Measurements from ENCODE around the gene MR1. TPM values are rescaled to one million over a fixed set of nuclear protein-coding genes. Genes with fewer than 3 reads are reported as not detected.

Gene MR1
- total RNA-seq, 2 donors from 2014 or later, result 19.6 to 30.0 TPM

- H3K9me3 ChIP-seq, result no peaks in the 10 kb centered on the region
- ATAC-seq (ENCODE audit: insufficient number of reproducible peaks, low FRiP score, low read depth) (peak; percentile 56), DNase-seq (ENCODE audit: low spot score) (no peak)
- no peak for TF ChIP-seq CTCF (IDR thresholded peaks at IDR 0.05)
- H3K36me3 ChIP-seq, result no peaks in the 10 kb centered on the region
- H3K27ac ChIP-seq, result peak overlapping the region; percentile 55 to 57
- peaks cover 43 to 79% of the 10 kb centered on the region in 2 donors for H3K4me1 ChIP-seq (ENCODE audit: control insufficient read depth in 1 of 2, low read depth in 2 of 2)
- H3K27me3 ChIP-seq (replicated peaks; ENCODE audit: insufficient read depth), result no peaks in the 10 kb centered on the region
- H3K4me3 ChIP-seq, result peak overlapping the region; percentile 13
These were observed 60.8 kb downstream of the MR1 start for GRCh38 chr1:181094416-181095212.

- no peak overlapping the region for H3K4me3 ChIP-seq
- H3K4me1 ChIP-seq (ENCODE audit: control insufficient read depth in 1 of 2, low read depth in 2 of 2), result peaks cover 43 to 86% of the 10 kb centered on the region in 2 donors
- no peak for TF ChIP-seq CTCF (IDR thresholded peaks at IDR 0.05)
- H3K27ac ChIP-seq, result peak overlapping the region; percentile 57 to 61
- H3K27me3 ChIP-seq (replicated peaks; ENCODE audit: insufficient read depth), result no peaks in the 10 kb centered on the region
- H3K9me3 ChIP-seq, result no peaks in the 10 kb centered on the region
- DNase-seq (ENCODE audit: low spot score), result no peak
- H3K36me3 ChIP-seq, result no peaks in the 10 kb centered on the region
- no peak for ATAC-seq (ENCODE audit: insufficient number of reproducible peaks, low FRiP score, low read depth)
These were observed 61.5 kb downstream of the MR1 start for GRCh38 chr1:181095260-181095659.

- Histone ChIP-seq H3K36me3 (no peaks in the 10 kb centered on the region), H3K27ac (peak overlapping the region; percentile 57 to 61), H3K9me3 (no peaks in the 10 kb centered on the region), H3K4me3 (no peak overlapping the region), H3K27me3 (replicated peaks; ENCODE audit: insufficient read depth) (no peaks in the 10 kb centered on the region), H3K4me1 (ENCODE audit: control insufficient read depth in 1 of 2, low read depth in 2 of 2) (peaks cover 43 to 86% of the 10 kb centered on the region in 2 donors)
- DNase-seq (ENCODE audit: low spot score), result no peak
- TF ChIP-seq CTCF (IDR thresholded peaks at IDR 0.05), result no peak
- no peak for ATAC-seq (ENCODE audit: insufficient number of reproducible peaks, low FRiP score, low read depth)
These were observed 62.0 kb downstream of the MR1 start for GRCh38 chr1:181095763-181096184.

- H3K4me3 ChIP-seq, result no peak overlapping the region
- H3K27me3 ChIP-seq (replicated peaks; ENCODE audit: insufficient read depth), result no peaks in the 10 kb centered on the region
- peak overlapping the region in 1 of 2 donors; percentile 57 for H3K27ac ChIP-seq
- no peaks in the 10 kb centered on the region for H3K9me3 ChIP-seq
- DNase-seq (ENCODE audit: low spot score) (no peak), ATAC-seq (ENCODE audit: insufficient number of reproducible peaks, low FRiP score, low read depth) (no peak)
- no peak for TF ChIP-seq CTCF (IDR thresholded peaks at IDR 0.05)
- no peaks in the 10 kb centered on the region for H3K36me3 ChIP-seq
- H3K4me1 ChIP-seq (ENCODE audit: control insufficient read depth in 1 of 2, low read depth in 2 of 2), result peaks cover 40 to 71% of the 10 kb centered on the region in 2 donors
These were observed 63.5 kb downstream of the MR1 start for GRCh38 chr1:181097242-181097641.

GRCh38 chr1:181099152-181100014 is 65.6 kb downstream of the MR1 start:
- no peaks in the 10 kb centered on the region for H3K36me3 ChIP-seq
- peaks cover 34 to 59% of the 10 kb centered on the region in 2 donors for H3K4me1 ChIP-seq (ENCODE audit: control insufficient read depth in 1 of 2, low read depth in 2 of 2)
- no peak for DNase-seq (ENCODE audit: low spot score)
- no peak for ATAC-seq (ENCODE audit: insufficient number of reproducible peaks, low FRiP score, low read depth)
- no peak overlapping the region for H3K4me3 ChIP-seq
- H3K27ac ChIP-seq, result peak overlapping the region in 1 of 2 donors; percentile 37
- no peak for TF ChIP-seq CTCF (IDR thresholded peaks at IDR 0.05)
- no peaks in the 10 kb centered on the region for H3K27me3 ChIP-seq (replicated peaks; ENCODE audit: insufficient read depth)
- H3K9me3 ChIP-seq, result no peaks in the 10 kb centered on the region

All from thoracic aorta (tissue), 2 donors.